GM12874 (cell line): ENCODE data around the gene PRMT3.

Experiments used
- TF ChIP-seq, protein P1 (sequence below): IDR thresholded peaks from 2 replicates; pipeline ENCODE4 v1.5.1; 2011; ENCODE audit warnings: low read depth, mild to moderate bottlenecking, control low read depth, low read length, moderate library complexity; ENCODE audit not compliant: insufficient read depth

The PRMT3 gene

DNA sequence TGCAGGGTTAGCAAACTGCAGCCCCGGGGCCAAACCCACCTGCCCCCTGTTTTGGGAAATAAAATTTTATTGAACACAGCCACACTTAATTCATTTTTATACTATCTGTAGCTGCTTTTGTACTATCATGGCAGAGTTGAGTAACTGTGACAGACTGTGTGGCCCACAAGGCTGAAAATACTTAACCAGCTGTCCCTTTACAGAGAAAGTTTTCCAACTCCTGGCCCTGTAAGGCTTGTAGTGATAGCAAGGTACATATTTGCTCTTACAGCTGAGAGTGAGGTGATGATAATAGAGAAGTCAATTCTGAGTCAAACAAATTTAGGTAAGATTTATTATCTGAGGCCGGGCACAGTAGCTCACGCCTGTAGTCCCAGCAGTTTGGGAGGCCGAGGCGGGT lies 124.5 kb downstream of the PRMT3 start:
- TF ChIP-seq, protein P1, sequence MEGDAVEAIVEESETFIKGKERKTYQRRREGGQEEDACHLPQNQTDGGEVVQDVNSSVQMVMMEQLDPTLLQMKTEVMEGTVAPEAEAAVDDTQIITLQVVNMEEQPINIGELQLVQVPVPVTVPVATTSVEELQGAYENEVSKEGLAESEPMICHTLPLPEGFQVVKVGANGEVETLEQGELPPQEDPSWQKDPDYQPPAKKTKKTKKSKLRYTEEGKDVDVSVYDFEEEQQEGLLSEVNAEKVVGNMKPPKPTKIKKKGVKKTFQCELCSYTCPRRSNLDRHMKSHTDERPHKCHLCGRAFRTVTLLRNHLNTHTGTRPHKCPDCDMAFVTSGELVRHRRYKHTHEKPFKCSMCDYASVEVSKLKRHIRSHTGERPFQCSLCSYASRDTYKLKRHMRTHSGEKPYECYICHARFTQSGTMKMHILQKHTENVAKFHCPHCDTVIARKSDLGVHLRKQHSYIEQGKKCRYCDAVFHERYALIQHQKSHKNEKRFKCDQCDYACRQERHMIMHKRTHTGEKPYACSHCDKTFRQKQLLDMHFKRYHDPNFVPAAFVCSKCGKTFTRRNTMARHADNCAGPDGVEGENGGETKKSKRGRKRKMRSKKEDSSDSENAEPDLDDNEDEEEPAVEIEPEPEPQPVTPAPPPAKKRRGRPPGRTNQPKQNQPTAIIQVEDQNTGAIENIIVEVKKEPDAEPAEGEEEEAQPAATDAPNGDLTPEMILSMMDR: no peak

DNA sequence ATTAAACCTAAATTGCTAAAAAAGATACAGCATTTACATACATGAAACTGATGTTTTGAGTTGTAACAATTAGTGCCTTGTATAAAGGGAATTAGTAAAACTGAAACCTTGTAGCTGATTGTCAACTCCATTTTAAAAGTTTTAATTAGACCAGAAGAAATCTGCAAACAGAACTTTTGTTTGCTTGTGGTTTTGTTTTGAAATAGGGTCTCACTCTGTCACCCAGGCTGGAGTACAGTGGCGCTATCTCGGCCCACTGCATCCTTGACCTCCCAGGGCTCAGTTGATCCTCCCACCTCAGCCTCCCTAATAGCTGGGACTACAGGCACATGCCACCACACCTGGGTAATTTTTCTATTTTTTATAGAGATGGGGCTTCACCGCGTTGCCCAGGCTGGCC lies 125.4 kb downstream of the PRMT3 start:
- TF ChIP-seq, protein P1: no peak

DNA sequence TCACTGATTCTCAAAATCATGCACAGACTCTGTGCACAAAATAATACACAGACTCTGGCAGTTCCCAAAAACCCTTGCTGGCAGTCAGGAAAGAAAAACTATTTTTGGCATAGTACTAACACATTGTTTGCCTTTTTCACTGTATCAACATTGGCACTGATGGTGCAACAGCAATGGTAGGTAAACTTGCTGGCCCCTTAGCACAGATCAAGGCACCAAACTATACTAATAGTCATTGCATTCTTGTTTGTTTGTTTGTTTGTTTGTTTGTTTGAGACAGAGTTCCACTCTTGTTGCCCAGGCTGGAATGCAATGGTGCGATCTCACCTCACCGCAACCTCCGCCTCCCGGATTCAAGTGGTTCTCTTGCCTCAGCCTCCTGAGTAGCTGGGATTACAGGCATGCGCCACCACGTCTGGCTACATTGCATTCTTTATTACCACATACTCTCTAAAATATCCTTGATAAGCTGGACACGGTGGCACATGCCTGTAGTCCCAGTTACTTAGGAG lies 130.9 kb downstream of the PRMT3 start:
- TF ChIP-seq, protein P1: no peak

DNA sequence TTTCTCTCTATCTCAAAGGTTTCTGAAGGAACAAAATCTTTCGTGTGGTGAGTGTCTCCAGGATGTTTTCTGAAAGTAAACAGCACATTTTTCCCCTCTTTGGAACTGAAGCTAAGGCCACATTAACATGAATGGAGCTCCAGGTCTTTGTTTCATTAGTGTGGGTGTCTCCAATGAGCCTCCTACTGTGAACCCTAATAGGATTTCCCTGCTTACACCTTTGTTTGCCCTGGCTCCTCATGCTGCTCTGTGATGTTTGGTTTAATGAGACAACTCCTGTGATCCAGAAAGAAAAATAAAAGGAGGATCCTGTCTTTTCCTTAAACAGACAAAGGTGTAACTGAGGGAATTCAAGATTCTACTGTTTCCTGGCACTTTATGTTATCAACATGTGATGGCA lies 135.0 kb downstream of the PRMT3 start:
- TF ChIP-seq, protein P1: no peak

DNA sequence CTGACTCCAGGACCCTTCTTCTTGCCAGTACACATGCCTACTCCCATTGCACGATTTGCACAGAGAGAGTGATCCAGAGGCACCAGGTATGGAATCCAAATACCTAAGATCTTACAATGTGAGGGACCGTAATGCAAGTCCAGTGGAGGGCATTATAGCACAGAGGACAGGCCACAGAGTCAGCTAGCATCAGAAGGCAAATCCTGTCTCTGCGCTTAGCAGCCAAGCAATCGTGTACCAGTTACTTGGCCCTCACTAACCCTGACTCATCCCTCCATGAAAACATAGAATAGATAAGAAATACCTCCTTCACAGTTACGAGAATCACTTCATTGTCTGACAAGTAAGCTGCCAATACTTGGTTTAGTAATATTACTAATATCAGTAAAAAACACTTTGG lies 142.2 kb downstream of the PRMT3 start:
- TF ChIP-seq, protein P1: no peak

DNA sequence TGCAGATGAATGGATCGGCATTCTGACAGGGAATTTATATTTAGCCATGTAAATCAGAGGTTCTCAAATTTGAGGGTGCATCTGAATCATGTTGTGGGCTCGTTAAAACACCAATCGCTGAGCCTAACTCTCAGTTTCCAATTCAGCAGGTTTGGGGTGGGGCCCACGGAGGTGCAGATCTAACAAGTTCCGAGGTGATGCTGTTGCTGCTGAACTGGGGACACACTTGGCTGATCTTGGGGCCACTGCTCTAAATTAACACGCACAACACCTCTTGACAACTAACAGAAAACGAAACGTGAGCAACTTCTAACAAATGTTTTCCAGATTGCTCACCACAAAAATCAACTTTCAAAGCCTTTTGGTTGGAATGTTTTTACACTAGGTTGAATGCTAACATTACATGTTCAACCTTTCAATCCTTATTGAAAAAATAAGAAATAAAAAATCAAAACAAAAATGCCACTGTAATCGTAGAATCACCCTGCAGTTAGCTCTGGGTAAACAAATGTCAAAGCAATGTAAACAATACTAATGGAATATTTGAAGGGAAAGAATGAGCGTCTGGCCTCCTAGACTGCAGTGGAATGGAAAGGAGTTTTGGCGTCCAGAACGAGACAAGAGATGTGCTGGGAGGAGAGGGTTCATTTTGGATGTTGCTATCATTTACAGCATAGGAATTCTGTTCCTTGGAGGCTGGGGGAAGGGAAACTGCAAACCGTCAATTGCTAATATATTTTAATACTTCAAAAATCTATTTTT lies 143.6 kb downstream of the PRMT3 start:
- TF ChIP-seq, protein P1: no peak

DNA sequence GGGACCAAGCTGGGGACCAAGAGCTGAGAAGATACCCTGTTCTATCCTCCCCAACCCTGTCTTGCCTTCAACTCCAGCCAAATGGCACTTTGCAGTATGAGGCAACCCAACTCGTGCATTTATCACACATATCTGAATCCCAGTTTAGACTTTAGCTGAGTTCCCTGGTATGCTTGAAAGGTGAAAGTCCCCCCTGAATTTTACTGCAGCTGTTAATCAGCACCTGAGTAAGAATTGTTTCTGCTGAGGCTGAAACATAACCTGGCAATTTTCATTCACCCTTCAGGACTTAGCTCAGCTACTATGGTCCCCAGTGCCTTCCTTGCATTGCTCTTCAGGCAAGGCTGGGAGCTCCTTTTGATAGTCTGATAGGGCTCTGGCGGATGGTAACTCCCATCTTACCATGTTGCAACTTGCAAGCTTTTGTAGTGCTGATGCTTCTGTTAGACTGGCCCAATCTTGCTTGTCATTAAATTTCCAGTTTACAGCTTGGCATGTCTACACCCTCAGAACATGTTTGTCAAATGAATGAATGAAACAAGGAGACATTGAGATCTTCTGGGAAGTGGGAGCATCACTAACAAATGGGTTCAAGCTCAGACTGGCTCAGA lies 147.9 kb downstream of the PRMT3 start:
- TF ChIP-seq, protein P1: no peak
